Astrocyte (in vitro differentiated cells and primary cell): ENCODE results near the gene BMAL2.

ENCODE experiments used
- CTCF ChIP-seq: IDR thresholded peaks from 2 replicates; pipeline ENCODE4 v1.5.1; 2011; ENCODE audit warnings: low read depth, mild to moderate bottlenecking, inconsistent platforms, low read length, moderate library complexity; ENCODE audit not compliant: insufficient read depth
- EZH2 ChIP-seq: IDR thresholded peaks from 2 replicates; pipeline ENCODE4 v1.6.1; 2012; ENCODE audit warnings: mild to moderate bottlenecking, low read length, inconsistent platforms; ENCODE audit not compliant: insufficient read depth

GRCh38 chr12:27316947-27317346 is 15.7 kb upstream of the BMAL2 start:
- TF ChIP-seq CTCF = no peak
- TF ChIP-seq EZH2 = no peak
